OCI-LY7 (cell line): ENCODE measurements around the gene GSKIP. TPM values are rescaled to one million over a fixed set of nuclear protein-coding genes. Genes with fewer than 3 reads are reported as not detected.

Source experiments
- BruUV-seq: library from RNA; stranded (reverse); fragments of 400-500 nt; replicated peaks from 2 replicates; lab custom pipeline; 2021; lab: Mats Ljungman, UMichigan
- CTCF ChIA-PET: fragments of 300-600 bp; sonication (Branson Sonifier 250); formaldehyde crosslinking; loops from one replicate; lab custom pipeline; 2022; ENCODE audit warnings: antibody characterized with exemption; ENCODE audit not compliant: unreplicated experiment; lab: Charles Lee
- POLR2A ChIA-PET: fragments of 300-600 bp; sonication (Branson Sonifier 250); formaldehyde crosslinking; loops from one replicate; lab custom pipeline; 2022; ENCODE audit warnings: antibody characterized with exemption; lab: Charles Lee
- DNase-seq: peaks from one replicate; pipeline ENCODE4 v3.0.0-alpha.2; 2015; ENCODE audit warnings: low spot score
- H2AFZ ChIP-seq: fragments of 200-600 bp; sonication (generic), shearing (Covaris generic); 2 replicates; pipeline ENCODE4 v1.6.1; 2014; ENCODE audit warnings: mild to moderate bottlenecking, antibody characterized with exemption, low read length, moderate library complexity
- H3K27ac ChIP-seq: fragments of 200-600 bp; sonication (generic); 2 replicates; pipeline ENCODE4 v1.5.1; 2014; ENCODE audit warnings: mixed run types, low read depth, mild to moderate bottlenecking, moderate library complexity, low read length, inconsistent platforms; ENCODE audit not compliant: poor library complexity, severe bottlenecking
- H3K36me3 ChIP-seq: fragments of 200-600 bp; sonication (generic); 2 replicates; pipeline ENCODE4 v1.6.1; 2014; ENCODE audit warnings: mild to moderate bottlenecking, antibody characterized with exemption, low read length, moderate library complexity, mixed read lengths; ENCODE audit not compliant: insufficient read depth
- H3K4me1 ChIP-seq: fragments of 200-600 bp; sonication (generic); 2 replicates; pipeline ENCODE4 v1.5.1; 2014; ENCODE audit warnings: mild to moderate bottlenecking, low read length; ENCODE audit not compliant: insufficient read depth, poor library complexity, severe bottlenecking
- H3K4me2 ChIP-seq: fragments of 200-600 bp; sonication (generic); 2 replicates; pipeline ENCODE4 v1.6.1; 2014; ENCODE audit warnings: mild to moderate bottlenecking, low read length
- H3K4me3 ChIP-seq: fragments of 200-600 bp; sonication (generic); 2 replicates; pipeline ENCODE4 v1.5.1; 2014; ENCODE audit warnings: mild to moderate bottlenecking, low read depth, low read length; ENCODE audit not compliant: poor library complexity, severe bottlenecking
- H3K79me2 ChIP-seq: fragments of 200-600 bp; sonication (generic); 2 replicates; pipeline ENCODE4 v1.6.1; 2016; ENCODE audit warnings: low read depth, mild to moderate bottlenecking, low read length, moderate library complexity, mixed read lengths; ENCODE audit not compliant: insufficient read depth
- H3K9me2 ChIP-seq: fragments of 200-600 bp; sonication (generic); 2 replicates; pipeline ENCODE4 v1.6.1; 2016; ENCODE audit warnings: mild to moderate bottlenecking, low read length, mixed read lengths; ENCODE audit not compliant: insufficient read depth
- H3K9me3 ChIP-seq: fragments of 200-600 bp; sonication (generic); 2 replicates; pipeline ENCODE4 v1.6.1; 2014; ENCODE audit warnings: mild to moderate bottlenecking, mixed run types, low read length, mixed read lengths
- H4K20me1 ChIP-seq: fragments of 200-600 bp; sonication (generic); 2 replicates; pipeline ENCODE4 v1.6.1; 2014; ENCODE audit warnings: mild to moderate bottlenecking, antibody characterized with exemption, low read length, moderate library complexity, mixed read lengths; ENCODE audit not compliant: insufficient read depth
- EZH2phosphoT487 ChIP-seq: fragments of 200-600 bp; sonication (generic); IDR thresholded peaks from 2 replicates; pipeline ENCODE4 v1.6.1; 2018; ENCODE audit warnings: low read depth, borderline replicate concordance, mild to moderate bottlenecking, mixed run types, antibody characterized with exemption, low read length, moderate library complexity, mixed read lengths
- intact Hi-C: fragments of 100-400 bp; cut with micrococcal nuclease; formaldehyde crosslinking; loops from one replicate; pipeline ENCODE4 v1.10.0; 2022; ENCODE audit not compliant: unreplicated experiment
- total RNA-seq, 2 experiments: library from RNA; depleted of rRNA in 1 of 2; stranded (reverse); fragments of >200 nt in 1 of 2; shearing (Covaris generic) in 1 of 2; gene quantifications; 2 replicates each; pipeline ENCODE4 v1.2.3, GENCODE V29; 2014 to 2022
- TF ChIP-seq, protein P1 (sequence below): fragments of 200-600 bp; sonication (generic); conservative IDR thresholded peaks from 2 replicates; pipeline ENCODE4 v1.5.1; 2014; ENCODE audit warnings: mild to moderate bottlenecking, antibody characterized with exemption, low read length, moderate library complexity, mixed read lengths

GSKIP gene
- total RNA-seq, 2 experiments from 2014 or later, result 7.7 to 12.6 TPM

DNA sequence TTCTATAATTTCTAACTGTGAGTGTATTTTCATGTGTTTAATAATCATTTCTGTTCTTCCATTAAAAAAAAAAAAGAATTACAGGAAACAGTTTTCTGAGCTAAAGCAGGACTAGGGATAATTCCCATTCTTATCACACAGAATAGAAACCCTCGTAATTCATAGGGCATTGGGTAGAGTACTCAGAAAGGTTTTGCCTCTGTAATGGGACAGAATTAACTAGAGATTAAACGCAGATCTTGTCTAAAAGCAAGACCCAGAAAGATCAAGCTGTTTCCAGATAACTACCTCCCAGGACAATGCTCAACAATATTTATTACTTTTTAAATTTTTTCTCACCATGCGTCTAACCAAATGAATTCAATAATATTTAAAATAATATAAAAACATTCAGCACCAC is 10.2 kb downstream of the GSKIP start:
- Histone ChIP-seq H3K9me2 (no peaks in the 10 kb centered on the region), H3K27ac (no peak overlapping the region), H3K4me3 (no peak overlapping the region), H3K9me3 (no peaks in the 10 kb centered on the region), H3K79me2 (peaks cover 11% of the 10 kb centered on the region), H4K20me1 (no peaks in the 10 kb centered on the region; the same call in 1 of the 2 replicates), H3K36me3 (peaks cover 13% of the 10 kb centered on the region), H3K4me1 (no peaks in the 10 kb centered on the region), H2AFZ (no peak overlapping the region), H3K4me2 (no peak overlapping the region)
- no TSS peak for BruUV-seq
- CTCF ChIA-PET, result no interaction called here
- POLR2A ChIA-PET, result no interaction called here
- no peak for TF ChIP-seq EZH2phosphoT487
- TF ChIP-seq, protein P1, sequence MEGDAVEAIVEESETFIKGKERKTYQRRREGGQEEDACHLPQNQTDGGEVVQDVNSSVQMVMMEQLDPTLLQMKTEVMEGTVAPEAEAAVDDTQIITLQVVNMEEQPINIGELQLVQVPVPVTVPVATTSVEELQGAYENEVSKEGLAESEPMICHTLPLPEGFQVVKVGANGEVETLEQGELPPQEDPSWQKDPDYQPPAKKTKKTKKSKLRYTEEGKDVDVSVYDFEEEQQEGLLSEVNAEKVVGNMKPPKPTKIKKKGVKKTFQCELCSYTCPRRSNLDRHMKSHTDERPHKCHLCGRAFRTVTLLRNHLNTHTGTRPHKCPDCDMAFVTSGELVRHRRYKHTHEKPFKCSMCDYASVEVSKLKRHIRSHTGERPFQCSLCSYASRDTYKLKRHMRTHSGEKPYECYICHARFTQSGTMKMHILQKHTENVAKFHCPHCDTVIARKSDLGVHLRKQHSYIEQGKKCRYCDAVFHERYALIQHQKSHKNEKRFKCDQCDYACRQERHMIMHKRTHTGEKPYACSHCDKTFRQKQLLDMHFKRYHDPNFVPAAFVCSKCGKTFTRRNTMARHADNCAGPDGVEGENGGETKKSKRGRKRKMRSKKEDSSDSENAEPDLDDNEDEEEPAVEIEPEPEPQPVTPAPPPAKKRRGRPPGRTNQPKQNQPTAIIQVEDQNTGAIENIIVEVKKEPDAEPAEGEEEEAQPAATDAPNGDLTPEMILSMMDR, result no peak
- no peak for DNase-seq
- intact Hi-C loops, result no loop called here

DNA sequence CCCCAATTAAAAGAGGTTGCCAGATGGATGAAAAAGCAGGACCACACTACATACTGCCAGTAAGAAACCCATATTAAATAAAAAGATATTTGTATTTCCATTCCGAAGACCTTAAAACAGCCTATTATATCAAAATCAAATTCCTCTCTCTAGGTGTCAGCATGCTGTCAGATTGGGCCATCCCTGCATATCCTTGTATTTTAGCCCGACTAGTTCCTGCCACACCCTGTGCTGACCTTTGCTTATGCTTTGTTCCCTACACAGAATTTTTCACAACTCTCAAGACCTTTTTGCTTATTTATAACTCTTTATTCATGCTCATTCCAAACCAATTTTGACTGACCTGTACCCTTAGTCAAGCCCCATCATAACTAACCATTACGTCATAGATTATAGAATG is 12.8 kb downstream of the GSKIP start:
- TF ChIP-seq, protein P1, result no peak
- no peak for TF ChIP-seq EZH2phosphoT487

DNA sequence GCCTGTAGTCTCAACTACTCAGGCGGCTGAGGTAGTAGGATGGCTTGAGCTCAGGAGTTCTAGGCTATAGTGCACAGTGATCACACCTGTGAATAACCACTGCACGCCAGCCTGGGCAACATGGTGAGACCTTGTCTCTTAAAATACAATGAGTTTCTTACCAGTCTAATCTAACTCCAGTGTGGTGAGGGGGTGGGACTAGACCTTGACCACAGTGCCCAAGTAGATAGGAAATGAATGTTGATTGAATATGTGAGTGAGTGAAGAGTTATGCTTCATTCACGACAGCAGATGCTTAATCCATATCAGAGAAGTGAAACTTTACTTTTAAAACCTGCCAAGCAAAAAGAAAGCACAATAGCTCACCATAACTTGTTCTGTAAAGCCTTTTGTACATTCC is 17.4 kb downstream of the GSKIP start:
- no peak for TF ChIP-seq EZH2phosphoT487
- Histone ChIP-seq H4K20me1 (no peaks in the 10 kb centered on the region; the same call in 1 of the 2 replicates), H3K9me3 (no peaks in the 10 kb centered on the region), H3K9me2 (no peaks in the 10 kb centered on the region), H3K36me3 (peaks cover 42% of the 10 kb centered on the region), H3K27ac (no peak overlapping the region), H3K4me2 (peak overlapping the region; percentile 46), H3K4me1 (peaks cover 16% of the 10 kb centered on the region), H3K4me3 (no peak overlapping the region), H3K79me2 (no peaks in the 10 kb centered on the region), H2AFZ (no peak overlapping the region)
- DNase-seq, result peak; percentile 19
- POLR2A ChIA-PET, result interaction anchor here (1.1 to 2.1 kb wide), 6 partner anchors 8 to 67 kb away, joined by 3 to 11 read pairs (median 5); partner anchors contain the start of gene AK7
- CTCF ChIA-PET, result interaction anchor here (1.3 kb wide), 1 partner anchor 10 kb away, joined by 3 read pairs; no protein-coding TSS in a partner anchor
- intact Hi-C loops, result no loop called here
- BruUV-seq, result no TSS peak

More for the DNA sequence above, 12.8 kb downstream of the GSKIP start:
- Histone ChIP-seq H3K9me3 (no peaks in the 10 kb centered on the region), H2AFZ (no peak overlapping the region), H3K4me2 (no peak overlapping the region), H3K4me1 (peaks cover 11% of the 10 kb centered on the region), H4K20me1 (no peaks in the 10 kb centered on the region; the same call in 1 of the 2 replicates), H3K79me2 (peaks cover 2% of the 10 kb centered on the region; the same call in 1 of the 2 replicates), H3K27ac (no peak overlapping the region), H3K9me2 (no peaks in the 10 kb centered on the region), H3K4me3 (no peak overlapping the region), H3K36me3 (no peaks in the 10 kb centered on the region; the same call in 1 of the 2 replicates)
- intact Hi-C loops, result no loop called here
- BruUV-seq, result no TSS peak
- CTCF ChIA-PET, result no interaction called here
- DNase-seq, result no peak
- POLR2A ChIA-PET, result no interaction called here
